NCI-H226 (cell line): ENCODE data around the gene CAMKK1.

Source experiments
- DNase-seq: peaks from one replicate; pipeline ENCODE4 v3.0.0-alpha.2; 2015

Gene CAMKK1

GRCh38 chr17:3893003-3893719, at the start of gene CAMKK1:
TSS of gene CAMKK1 (minus strand) at chr17:3893053. CDS start at chr17:3885687, 7,366 bp downstream.
- peak; percentile 82 for DNase-seq

- DNase-seq: no peak
Observed at GRCh38 chr17:3940965-3941698, 48.3 kb upstream of the CAMKK1 start.

- DNase-seq: no peak
Observed at GRCh38 chr17:3937359-3937758, 44.5 kb upstream of the CAMKK1 start.

- DNase-seq: peak; percentile 74
Observed at GRCh38 chr17:3935825-3936355, 43.0 kb upstream of the CAMKK1 start.

GRCh38 chr17:3935140-3935542, 42.3 kb upstream of the CAMKK1 start:
- no peak for DNase-seq

GRCh38 chr17:3929764-3930163, 36.9 kb upstream of the CAMKK1 start:
- no peak for DNase-seq

- DNase-seq: no peak
Observed at GRCh38 chr17:3929181-3929580, 36.3 kb upstream of the CAMKK1 start.

GRCh38 chr17:3928406-3928805, 35.6 kb upstream of the CAMKK1 start:
- no peak for DNase-seq

GRCh38 chr17:3927628-3928340, 34.9 kb upstream of the CAMKK1 start:
- DNase-seq: no peak

GRCh38 chr17:3926860-3927627, 34.2 kb upstream of the CAMKK1 start:
- no peak for DNase-seq

GRCh38 chr17:3925684-3926485, 33.0 kb upstream of the CAMKK1 start:
- no peak for DNase-seq

- DNase-seq: no peak
Observed at GRCh38 chr17:3924512-3925350, 31.9 kb upstream of the CAMKK1 start.

- no peak for DNase-seq
Observed at GRCh38 chr17:3923466-3924190, 30.8 kb upstream of the CAMKK1 start.

GRCh38 chr17:3922765-3923164, 29.9 kb upstream of the CAMKK1 start:
- no peak for DNase-seq

GRCh38 chr17:3921502-3922319, 28.9 kb upstream of the CAMKK1 start:
- DNase-seq: no peak

GRCh38 chr17:3921006-3921405, 28.2 kb upstream of the CAMKK1 start:
- no peak for DNase-seq

GRCh38 chr17:3919123-3919624, 26.3 kb upstream of the CAMKK1 start:
- DNase-seq: no peak

- no peak for DNase-seq
Observed at GRCh38 chr17:3918372-3919122, 25.7 kb upstream of the CAMKK1 start.
